Keratinocyte (primary cell): ENCODE measurements around the gene DIO3.

Source experiments
- CTCF ChIP-seq, 3 experiments: IDR thresholded peaks in 1 of 3; conservative IDR thresholded peaks in 1 of 3; optimal IDR thresholded peaks in 1 of 3; 2 replicates in 2 of 3; 3 replicates in 1 of 3; pipeline versions ENCODE3 to v1.5.1; 2011; ENCODE audit warnings: low read length in 3 of 3, mild to moderate bottlenecking in 3 of 3, moderate library complexity in 2 of 3, control low read depth in 1 of 3, inconsistent platforms in 1 of 3; ENCODE audit not compliant: insufficient read depth in 2 of 3; ENCODE audit errors: extremely low read depth in 1 of 3
- EZH2 ChIP-seq: IDR thresholded peaks from one replicate; pipeline ENCODE4 v1.6.1; 2012; ENCODE audit warnings: inconsistent platforms, mild to moderate bottlenecking, low read length, moderate library complexity

- TF ChIP-seq CTCF (optimal IDR thresholded peaks at IDR 0.05 in 1 of 3, IDR thresholded peaks at IDR 0.05 in 1 of 3, conservative IDR thresholded peaks at IDR 0.05 in 1 of 3; ENCODE audit: extremely low read depth in 1 of 3, insufficient read depth in 2 of 3, low read length in 3 of 3), result no peak
- TF ChIP-seq EZH2, result no peak
Observed at GRCh38 chr14:101591582-101591981, 30.3 kb downstream of the DIO3 start.
